ENCODE data around the gene AK1. TPM values are rescaled to one million over a fixed set of nuclear protein-coding genes. Genes with fewer than 3 reads are reported as not detected.

AK1 gene
- total and polyA plus RNA-seq, 9 of the 15 experiments (the other 6 are each of a cell fraction or from before 2014, with no cell fraction given), result 10.1 to 71.8 (median 39.0) TPM

DNA sequence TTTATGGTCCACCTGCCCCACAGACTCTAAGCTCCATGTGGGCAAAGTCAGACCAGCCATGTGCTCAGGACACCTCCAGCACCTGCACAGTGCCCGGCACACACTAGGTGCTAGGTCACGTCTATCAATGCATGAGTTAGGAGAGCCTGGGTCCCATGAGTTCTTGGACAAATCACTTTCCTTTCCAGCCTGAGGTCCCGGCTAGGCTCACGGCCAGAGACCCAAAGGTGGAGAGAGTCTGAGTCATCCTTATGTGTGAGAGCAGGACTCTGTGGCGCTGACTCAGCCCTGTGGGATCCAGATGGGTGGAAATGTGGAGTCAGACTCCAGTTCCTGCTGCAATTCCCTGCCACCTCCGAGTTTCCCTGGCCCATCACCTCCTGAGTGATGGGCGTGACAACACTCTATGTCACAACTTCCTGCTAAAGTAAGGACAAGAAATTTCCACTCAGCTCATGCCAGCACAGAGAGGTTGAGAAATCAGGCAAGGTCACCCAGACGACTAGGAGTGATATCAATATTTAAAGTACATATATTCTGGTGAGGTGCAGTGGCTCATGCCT lies 41.9 kb upstream of the AK1 start (continued):
- no peak for TF ChIP-seq SMC3 (conservative IDR thresholded peaks at IDR 0.05; ENCODE audit: insufficient read depth, low read depth, low read length)
- TF ChIP-seq, protein P1, sequence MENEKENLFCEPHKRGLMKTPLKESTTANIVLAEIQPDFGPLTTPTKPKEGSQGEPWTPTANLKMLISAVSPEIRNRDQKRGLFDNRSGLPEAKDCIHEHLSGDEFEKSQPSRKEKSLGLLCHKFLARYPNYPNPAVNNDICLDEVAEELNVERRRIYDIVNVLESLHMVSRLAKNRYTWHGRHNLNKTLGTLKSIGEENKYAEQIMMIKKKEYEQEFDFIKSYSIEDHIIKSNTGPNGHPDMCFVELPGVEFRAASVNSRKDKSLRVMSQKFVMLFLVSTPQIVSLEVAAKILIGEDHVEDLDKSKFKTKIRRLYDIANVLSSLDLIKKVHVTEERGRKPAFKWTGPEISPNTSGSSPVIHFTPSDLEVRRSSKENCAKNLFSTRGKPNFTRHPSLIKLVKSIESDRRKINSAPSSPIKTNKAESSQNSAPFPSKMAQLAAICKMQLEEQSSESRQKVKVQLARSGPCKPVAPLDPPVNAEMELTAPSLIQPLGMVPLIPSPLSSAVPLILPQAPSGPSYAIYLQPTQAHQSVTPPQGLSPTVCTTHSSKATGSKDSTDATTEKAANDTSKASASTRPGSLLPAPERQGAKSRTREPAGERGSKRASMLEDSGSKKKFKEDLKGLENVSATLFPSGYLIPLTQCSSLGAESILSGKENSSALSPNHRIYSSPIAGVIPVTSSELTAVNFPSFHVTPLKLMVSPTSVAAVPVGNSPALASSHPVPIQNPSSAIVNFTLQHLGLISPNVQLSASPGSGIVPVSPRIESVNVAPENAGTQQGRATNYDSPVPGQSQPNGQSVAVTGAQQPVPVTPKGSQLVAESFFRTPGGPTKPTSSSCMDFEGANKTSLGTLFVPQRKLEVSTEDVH (IDR thresholded peaks at IDR 0.05; ENCODE audit: low read depth, partially characterized antibody), result no peak
- TF ChIP-seq, protein P2, sequence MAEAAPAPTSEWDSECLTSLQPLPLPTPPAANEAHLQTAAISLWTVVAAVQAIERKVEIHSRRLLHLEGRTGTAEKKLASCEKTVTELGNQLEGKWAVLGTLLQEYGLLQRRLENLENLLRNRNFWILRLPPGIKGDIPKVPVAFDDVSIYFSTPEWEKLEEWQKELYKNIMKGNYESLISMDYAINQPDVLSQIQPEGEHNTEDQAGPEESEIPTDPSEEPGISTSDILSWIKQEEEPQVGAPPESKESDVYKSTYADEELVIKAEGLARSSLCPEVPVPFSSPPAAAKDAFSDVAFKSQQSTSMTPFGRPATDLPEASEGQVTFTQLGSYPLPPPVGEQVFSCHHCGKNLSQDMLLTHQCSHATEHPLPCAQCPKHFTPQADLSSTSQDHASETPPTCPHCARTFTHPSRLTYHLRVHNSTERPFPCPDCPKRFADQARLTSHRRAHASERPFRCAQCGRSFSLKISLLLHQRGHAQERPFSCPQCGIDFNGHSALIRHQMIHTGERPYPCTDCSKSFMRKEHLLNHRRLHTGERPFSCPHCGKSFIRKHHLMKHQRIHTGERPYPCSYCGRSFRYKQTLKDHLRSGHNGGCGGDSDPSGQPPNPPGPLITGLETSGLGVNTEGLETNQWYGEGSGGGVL (CRISPR knock-in tag; IDR thresholded peaks at IDR 0.05), result no peak
- TF ChIP-seq SMARCE1 (IDR thresholded peaks at IDR 0.05), result peak; percentile 90
- TF ChIP-seq, protein P3, sequence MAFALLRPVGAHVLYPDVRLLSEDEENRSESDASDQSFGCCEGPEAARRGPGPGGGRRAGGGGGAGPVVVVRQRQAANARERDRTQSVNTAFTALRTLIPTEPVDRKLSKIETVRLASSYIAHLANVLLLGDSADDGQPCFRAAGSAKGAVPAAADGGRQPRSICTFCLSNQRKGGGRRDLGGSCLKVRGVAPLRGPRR (CRISPR knock-in tag; IDR thresholded peaks at IDR 0.05), result no peak
- TF ChIP-seq, protein P4, sequence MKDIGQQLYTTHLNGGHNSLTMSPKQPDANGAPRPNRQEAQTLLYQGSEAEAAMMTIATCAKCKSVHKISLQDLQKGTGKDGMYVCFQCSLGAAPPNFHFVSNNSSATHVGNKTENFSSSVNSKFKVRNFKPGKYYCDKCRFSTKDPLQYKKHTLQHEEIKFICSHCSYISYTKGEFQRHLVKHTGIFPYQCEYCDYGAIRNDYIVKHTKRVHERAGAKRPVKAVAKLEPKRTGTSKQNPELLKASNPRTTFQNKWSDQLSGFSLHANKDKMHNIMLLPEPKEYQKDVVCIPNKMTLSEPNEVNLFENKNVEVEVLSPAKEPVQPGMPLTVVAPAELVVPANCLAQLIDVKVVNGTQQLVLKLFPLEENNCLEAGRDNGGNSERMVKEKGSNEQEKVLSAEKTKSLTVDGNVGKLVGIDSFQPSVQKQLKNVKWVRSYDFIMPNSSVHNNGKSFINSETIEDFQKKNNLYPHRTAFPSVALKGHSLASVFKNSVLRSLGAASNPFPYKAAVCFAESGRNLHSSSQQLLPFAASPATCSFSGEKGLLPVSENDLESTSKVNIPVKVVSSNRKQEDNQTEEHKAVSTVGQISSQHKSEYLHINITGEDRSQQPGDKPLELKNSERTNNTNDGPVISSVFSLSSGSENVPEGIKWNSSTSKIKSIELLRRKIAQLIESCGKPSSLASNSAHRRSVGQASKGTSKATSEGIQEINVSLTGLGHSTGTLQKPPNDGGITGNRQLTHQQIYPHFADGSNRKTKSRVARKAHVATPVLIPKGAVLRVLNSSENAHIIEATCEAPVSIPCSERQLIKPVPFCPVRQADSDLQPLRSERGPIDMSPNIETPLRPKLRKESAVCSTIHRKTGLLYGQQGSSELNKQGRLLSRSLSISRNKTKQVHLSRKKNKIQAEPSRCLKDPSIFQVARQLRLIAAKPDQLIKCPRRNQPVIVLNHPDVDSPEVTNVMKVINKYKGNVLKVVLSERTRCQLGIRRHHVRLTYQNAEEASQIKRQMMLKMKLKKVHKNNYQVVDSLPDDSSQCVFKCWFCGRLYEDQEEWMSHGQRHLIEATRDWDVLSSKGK (CRISPR knock-in tag; IDR thresholded peaks at IDR 0.05), result no peak
- peak; percentile 66 for TF ChIP-seq MEIS2 (IDR thresholded peaks at IDR 0.05; ENCODE audit: partially characterized antibody)
- TF ChIP-seq RFX5 (IDR thresholded peaks at IDR 0.05; ENCODE audit: low read depth, low read length), result no peak
- no peak for TF ChIP-seq ZNF124 (CRISPR knock-in tag; IDR thresholded peaks at IDR 0.05)
- TF ChIP-seq MXI1 (IDR thresholded peaks at IDR 0.05; ENCODE audit: low read depth, low read length), result no peak
- no peak for TF ChIP-seq CBFB (CRISPR knock-in tag; IDR thresholded peaks at IDR 0.05)
- no peak for TF ChIP-seq ZNF165 (CRISPR knock-in tag; IDR thresholded peaks at IDR 0.05; ENCODE audit: borderline replicate concordance)
- TF ChIP-seq HMGN3 (IDR thresholded peaks at IDR 0.05; ENCODE audit: borderline replicate concordance, extremely low read depth, insufficient read length, low read depth, low read length), result no peak
- TF ChIP-seq, protein P5, sequence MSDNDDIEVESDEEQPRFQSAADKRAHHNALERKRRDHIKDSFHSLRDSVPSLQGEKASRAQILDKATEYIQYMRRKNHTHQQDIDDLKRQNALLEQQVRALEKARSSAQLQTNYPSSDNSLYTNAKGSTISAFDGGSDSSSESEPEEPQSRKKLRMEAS (CRISPR knock-in tag; IDR thresholded peaks at IDR 0.05), result peak; percentile 58
- no peak for TF ChIP-seq POLR3A (IDR thresholded peaks at IDR 0.05; ENCODE audit: borderline replicate concordance, extremely low read depth, insufficient read depth, insufficient read length)
- TF ChIP-seq, protein P6, sequence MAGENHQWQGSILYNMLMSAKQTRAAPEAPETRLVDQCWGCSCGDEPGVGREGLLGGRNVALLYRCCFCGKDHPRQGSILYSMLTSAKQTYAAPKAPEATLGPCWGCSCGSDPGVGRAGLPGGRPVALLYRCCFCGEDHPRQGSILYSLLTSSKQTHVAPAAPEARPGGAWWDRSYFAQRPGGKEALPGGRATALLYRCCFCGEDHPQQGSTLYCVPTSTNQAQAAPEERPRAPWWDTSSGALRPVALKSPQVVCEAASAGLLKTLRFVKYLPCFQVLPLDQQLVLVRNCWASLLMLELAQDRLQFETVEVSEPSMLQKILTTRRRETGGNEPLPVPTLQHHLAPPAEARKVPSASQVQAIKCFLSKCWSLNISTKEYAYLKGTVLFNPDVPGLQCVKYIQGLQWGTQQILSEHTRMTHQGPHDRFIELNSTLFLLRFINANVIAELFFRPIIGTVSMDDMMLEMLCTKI (IDR thresholded peaks at IDR 0.05; ENCODE audit: partially characterized antibody), result no peak
- no peak for TF ChIP-seq ZNF347 (CRISPR knock-in tag; IDR thresholded peaks at IDR 0.05; ENCODE audit: low read depth)
